CD4-positive, alpha-beta memory T cell (primary cell): ENCODE results near the gene FHOD3. TPM values are rescaled to one million over a fixed set of nuclear protein-coding genes. Genes with fewer than 3 reads are reported as not detected.
"Not testable (repeated sequence)": the region's sequence is repeated elsewhere in the genome, so short reads cannot be mapped to it uniquely, and the experiment has no call there.

Experiments used
- CTCF ChIA-PET: fragments of 350-600 bp; sonication (Branson Sonifier 250); formaldehyde crosslinking; loops from one replicate; lab custom pipeline; 2021; ENCODE audit warnings: inconsistent platforms; ENCODE audit not compliant: partially characterized antibody; lab: Charles Lee
- POLR2A ChIA-PET: fragments of 350-600 bp; sonication (Branson Sonifier 250); formaldehyde crosslinking; loops from one replicate; lab custom pipeline; 2021; ENCODE audit not compliant: partially characterized antibody; lab: Charles Lee
- DNase-seq, 5 donors: peaks; one replicate each; pipeline versions ENCODE4 v3.0.0 to v3.0.0-alpha.2; 2020 to 2022; ENCODE audit warnings: mixed read lengths in 1 of 5
- H3K27ac ChIP-seq: one replicate; pipeline ENCODE4 v1.7.0; 2013; ENCODE audit warnings: low read depth, low read length
- H3K27me3 ChIP-seq: 2 replicates; pipeline ENCODE4 v1.7.0; 2013; ENCODE audit warnings: mild to moderate bottlenecking, low read length, moderate library complexity; ENCODE audit not compliant: insufficient read depth
- H3K36me3 ChIP-seq: 2 replicates; pipeline ENCODE4 v1.7.0; 2013; ENCODE audit warnings: mild to moderate bottlenecking, low read length, moderate library complexity; ENCODE audit not compliant: insufficient read depth
- H3K4me1 ChIP-seq: 2 replicates; pipeline ENCODE4 v1.7.0; 2013; ENCODE audit warnings: mild to moderate bottlenecking, low read length, moderate library complexity; ENCODE audit not compliant: insufficient read depth
- H3K4me3 ChIP-seq, 2 donors: one replicate each; pipeline ENCODE4 v1.7.0; 2013; ENCODE audit warnings: low read length in 2 of 2, mild to moderate bottlenecking in 1 of 2
- H3K9me3 ChIP-seq, 2 donors: one replicate each; pipeline ENCODE4 v1.7.0; 2013; ENCODE audit warnings: low read length in 2 of 2, control low read depth in 1 of 2; ENCODE audit not compliant: control insufficient read depth in 1 of 2
- H3K27ac Mint-ChIP-seq, 7 donors: one replicate each; pipeline ENCODE4 v1.8.0; 2020 to 2021; ENCODE audit warnings: mixed read lengths in 7 of 7, mild to moderate bottlenecking in 6 of 7, inconsistent platforms in 3 of 7, moderate library complexity in 3 of 7
- H3K27me3 Mint-ChIP-seq, 2 donors: one replicate each; pipeline ENCODE4 v1.8.0; 2020 to 2021; ENCODE audit warnings: mixed read lengths in 2 of 2
- H3K36me3 Mint-ChIP-seq, 2 donors: one replicate each; pipeline ENCODE4 v1.8.0; 2020 to 2021; ENCODE audit warnings: mixed read lengths in 2 of 2, inconsistent platforms in 1 of 2, mild to moderate bottlenecking in 1 of 2
- H3K4me1 Mint-ChIP-seq, 4 donors: one replicate each; pipeline ENCODE4 v1.8.0; 2020 to 2021; ENCODE audit warnings: mixed read lengths in 4 of 4, mild to moderate bottlenecking in 1 of 4
- H3K4me3 Mint-ChIP-seq, 8 donors: one replicate each; pipeline ENCODE4 v1.8.0; 2020 to 2021; ENCODE audit warnings: mixed read lengths in 8 of 8, mild to moderate bottlenecking in 7 of 8, moderate library complexity in 6 of 8, inconsistent platforms in 3 of 8
- H3K9me3 Mint-ChIP-seq, 8 donors: one replicate each; pipeline ENCODE4 v1.8.0; 2020 to 2021; ENCODE audit warnings: mixed read lengths in 8 of 8, mild to moderate bottlenecking in 5 of 8, inconsistent platforms in 3 of 8, moderate library complexity in 1 of 8
- intact Hi-C: fragments of 100-400 bp; cut with micrococcal nuclease; formaldehyde crosslinking; loops from one replicate; pipeline ENCODE4 v1.15.1; 2023
- polyA plus RNA-seq, 2 donors: library from polyadenylated mRNA; unstranded; fragments of 300-500 nt; fragmentation: Illumina TruSeq; gene quantifications; one replicate each; pipeline ENCODE4 v1.2.3, GENCODE V29; 2021
- total RNA-seq, 2 experiments: library from RNA; stranded (reverse); gene quantifications; one replicate each; pipeline ENCODE4 v1.2.3, GENCODE V29; 2021

The FHOD3 gene
- total and polyA plus RNA-seq, 4 experiments from 2014 or later = not detected

- CTCF ChIA-PET = no interaction called here
- no peaks in the 10 kb centered on the region for H3K36me3 Mint-ChIP-seq
These were observed 52.7 kb downstream of the FHOD3 start for GRCh38 chr18:36350251-36350651.

GRCh38 chr18:36350839-36351469 lies 53.4 kb downstream of the FHOD3 start:
- Histone ChIP-seq H3K36me3 (no peaks in the 10 kb centered on the region), H3K4me1 (no peaks in the 10 kb centered on the region), H3K27me3 (no peaks in the 10 kb centered on the region), H3K4me3 (no peak overlapping the region), H3K9me3 (no peaks in the 10 kb centered on the region), H3K27ac (no peak overlapping the region)
- Mint-ChIP-seq H3K9me3 (peaks cover 0 to 3% (median 0%) of the 10 kb centered on the region in 8 donors), H3K4me3 (no peak overlapping the region), H3K27me3 (peaks cover 6 to 18% of the 10 kb centered on the region in 2 donors), H3K4me1 (no peaks in the 10 kb centered on the region), H3K27ac (no peak overlapping the region), H3K36me3 (no peaks in the 10 kb centered on the region)
- DNase-seq = no peak
- POLR2A ChIA-PET = no interaction called here
- CTCF ChIA-PET = no interaction called here
- intact Hi-C loops = no loop called here

More at GRCh38 chr18:36350251-36350651, 52.7 kb downstream of the FHOD3 start:
- Histone ChIP-seq H3K36me3 (no peaks in the 10 kb centered on the region), H3K27me3 (no peaks in the 10 kb centered on the region), H3K27ac (no peak overlapping the region), H3K9me3 (no peaks in the 10 kb centered on the region), H3K4me3 (no peak overlapping the region), H3K4me1 (no peaks in the 10 kb centered on the region)
- POLR2A ChIA-PET = no interaction called here
- no peaks in the 10 kb centered on the region for H3K4me1 Mint-ChIP-seq
- H3K27me3 Mint-ChIP-seq = peaks cover 6 to 18% of the 10 kb centered on the region in 2 donors
- no peak overlapping the region for H3K4me3 Mint-ChIP-seq
- no peak overlapping the region for H3K27ac Mint-ChIP-seq
- intact Hi-C loops = no loop called here
- no peak for DNase-seq
- peaks cover 0 to under 1% (median 0%) of the 10 kb centered on the region in 8 donors for H3K9me3 Mint-ChIP-seq

- no peak overlapping the region for H3K27ac Mint-ChIP-seq
- no peak for DNase-seq
- H3K27ac ChIP-seq = no peak overlapping the region
- H3K9me3 Mint-ChIP-seq = peaks cover 0 to 3% (median 0%) of the 10 kb centered on the region in 8 donors
- no peaks in the 10 kb centered on the region for H3K4me1 Mint-ChIP-seq
- intact Hi-C loops = no loop called here
- no peaks in the 10 kb centered on the region for H3K4me1 ChIP-seq
- no peaks in the 10 kb centered on the region for H3K27me3 ChIP-seq
- no peaks in the 10 kb centered on the region for H3K36me3 Mint-ChIP-seq
- no peak overlapping the region for H3K4me3 Mint-ChIP-seq
- peaks cover 3 to 13% of the 10 kb centered on the region in 2 donors for H3K27me3 Mint-ChIP-seq
- POLR2A ChIA-PET = no interaction called here
- H3K9me3 ChIP-seq = no peaks in the 10 kb centered on the region
- CTCF ChIA-PET = no interaction called here
- no peak overlapping the region for H3K4me3 ChIP-seq
- H3K36me3 ChIP-seq = no peaks in the 10 kb centered on the region
These were observed 54.9 kb downstream of the FHOD3 start for GRCh38 chr18:36352384-36352783.

- H3K9me3 ChIP-seq = no peaks in the 10 kb centered on the region
- H3K27ac ChIP-seq = no peak overlapping the region
- no peak for DNase-seq
- Mint-ChIP-seq H3K4me1 (no peaks in the 10 kb centered on the region), H3K27me3 (peaks cover 11 to 18% of the 10 kb centered on the region in 2 donors), H3K4me3 (no peak overlapping the region), H3K36me3 (no peaks in the 10 kb centered on the region), H3K27ac (no peak overlapping the region), H3K9me3 (peaks cover 0 to 3% (median 0%) of the 10 kb centered on the region in 8 donors)
- H3K27me3 ChIP-seq = no peaks in the 10 kb centered on the region
- intact Hi-C loops = no loop called here
- no peaks in the 10 kb centered on the region for H3K36me3 ChIP-seq
- H3K4me3 ChIP-seq = no peak overlapping the region
- H3K4me1 ChIP-seq = no peaks in the 10 kb centered on the region
- ChIA-PET POLR2A (no interaction called here), CTCF (no interaction called here)
These were observed 57.5 kb downstream of the FHOD3 start for GRCh38 chr18:36354989-36355388.

GRCh38 chr18:36355511-36355910 lies 58.0 kb downstream of the FHOD3 start:
- no peak overlapping the region for H3K4me3 ChIP-seq
- H3K4me1 ChIP-seq = no peaks in the 10 kb centered on the region
- H3K9me3 ChIP-seq = no peaks in the 10 kb centered on the region
- H3K27me3 ChIP-seq = no peaks in the 10 kb centered on the region
- peaks cover 11 to 16% of the 10 kb centered on the region in 2 donors for H3K27me3 Mint-ChIP-seq
- peaks cover 0 to 3% (median 0%) of the 10 kb centered on the region in 8 donors for H3K9me3 Mint-ChIP-seq
- H3K27ac ChIP-seq = no peak overlapping the region
- no peak for DNase-seq
- no peak overlapping the region for H3K4me3 Mint-ChIP-seq
- intact Hi-C loops = no loop called here
- ChIA-PET POLR2A (no interaction called here), CTCF (no interaction called here)
- H3K36me3 ChIP-seq = no peaks in the 10 kb centered on the region
- no peaks in the 10 kb centered on the region for H3K4me1 Mint-ChIP-seq
- H3K27ac Mint-ChIP-seq = no peak overlapping the region
- no peaks in the 10 kb centered on the region for H3K36me3 Mint-ChIP-seq

GRCh38 chr18:36356741-36357140 lies 59.2 kb downstream of the FHOD3 start:
- H3K4me3 ChIP-seq, intact Hi-C loops, H3K36me3 Mint-ChIP-seq, H3K27me3 ChIP-seq, H3K4me1 ChIP-seq, H3K36me3 ChIP-seq, DNase-seq, H3K9me3 Mint-ChIP-seq, POLR2A ChIA-PET, H3K27ac Mint-ChIP-seq, H3K4me1 Mint-ChIP-seq, H3K27ac ChIP-seq, H3K4me3 Mint-ChIP-seq, CTCF ChIA-PET, H3K9me3 ChIP-seq: not testable (repeated sequence)
- H3K27me3 Mint-ChIP-seq = peaks cover 11 to 14% of the 10 kb centered on the region in 2 donors

- Mint-ChIP-seq H3K9me3 (peaks cover 0 to 3% (median 0%) of the 10 kb centered on the region in 8 donors), H3K27me3 (peaks cover 10 to 11% of the 10 kb centered on the region in 2 donors), H3K27ac (no peak overlapping the region), H3K36me3 (no peaks in the 10 kb centered on the region), H3K4me1 (no peaks in the 10 kb centered on the region), H3K4me3 (no peak overlapping the region)
- intact Hi-C loops = no loop called here
- Histone ChIP-seq H3K27me3 (no peaks in the 10 kb centered on the region), H3K9me3 (no peaks in the 10 kb centered on the region), H3K36me3 (no peaks in the 10 kb centered on the region), H3K4me3 (no peak overlapping the region), H3K27ac (no peak overlapping the region), H3K4me1 (no peaks in the 10 kb centered on the region)
- CTCF ChIA-PET = no interaction called here
- no peak for DNase-seq
- POLR2A ChIA-PET = no interaction called here
These were observed 60.6 kb downstream of the FHOD3 start for GRCh38 chr18:36358141-36358540.
